ENCODE measurements around the gene CDC42SE1. TPM values are rescaled to one million over a fixed set of nuclear protein-coding genes. Genes with fewer than 3 reads are reported as not detected.
A peak's percentile ranks its signal among the peaks of the same experiment; 100 is the strongest.

Gene CDC42SE1
- total RNA-seq, 1 donor from 2014 or later, result 216 TPM

GRCh38 chr1:151048645-151049032, 10.8 kb downstream of the CDC42SE1 start:
- H3K9me3 Mint-ChIP-seq, result no peaks in the 10 kb centered on the region
- H3K36me3 Mint-ChIP-seq (ENCODE audit: low read depth), result peaks cover 20% of the 10 kb centered on the region
- DNase-seq (ENCODE audit: low spot score), result no peak
- H3K27me3 Mint-ChIP-seq (ENCODE audit: insufficient read depth), result no peaks in the 10 kb centered on the region
- H3K27ac Mint-ChIP-seq, result peak overlapping the region; percentile 79
- H3K4me1 Mint-ChIP-seq (ENCODE audit: low read depth), result peaks cover 53% of the 10 kb centered on the region
- intact Hi-C loops (cut with micrococcal nuclease), result loop anchor here (1.0 kb wide), 2 partner anchors 9 to 40 kb away; partner anchors contain the start of gene PRUNE1
- H3K4me3 Mint-ChIP-seq, result peak overlapping the region; percentile 86

DNA sequence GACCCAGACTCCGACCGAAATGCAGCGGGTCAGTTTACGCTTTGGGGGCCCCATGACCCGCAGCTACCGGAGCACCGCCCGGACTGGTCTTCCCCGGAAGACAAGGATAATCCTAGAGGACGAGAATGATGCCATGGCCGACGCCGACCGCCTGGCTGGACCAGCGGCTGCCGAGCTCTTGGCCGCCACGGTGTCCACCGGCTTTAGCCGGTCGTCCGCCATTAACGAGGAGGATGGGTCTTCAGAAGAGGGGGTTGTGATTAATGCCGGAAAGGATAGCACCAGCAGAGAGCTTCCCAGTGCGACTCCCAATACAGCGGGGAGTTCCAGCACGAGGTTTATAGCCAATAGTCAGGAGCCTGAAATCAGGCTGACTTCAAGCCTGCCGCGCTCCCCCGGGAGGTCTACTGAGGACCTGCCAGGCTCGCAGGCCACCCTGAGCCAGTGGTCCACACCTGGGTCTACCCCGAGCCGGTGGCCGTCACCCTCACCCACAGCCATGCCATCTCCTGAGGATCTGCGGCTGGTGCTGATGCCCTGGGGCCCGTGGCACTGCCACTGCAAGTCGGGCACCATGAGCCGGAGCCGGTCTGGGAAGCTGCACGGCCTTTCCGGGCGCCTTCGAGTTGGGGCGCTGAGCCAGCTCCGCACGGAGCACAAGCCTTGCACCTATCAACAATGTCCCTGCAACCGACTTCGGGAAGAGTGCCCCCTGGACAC, 11.3 kb downstream of the CDC42SE1 start:
- H3K27me3 Mint-ChIP-seq (ENCODE audit: insufficient read depth), result no peaks in the 10 kb centered on the region
- intact Hi-C loops (cut with micrococcal nuclease), result loop anchor here (1.0 kb wide), 3 partner anchors 9 to 40 kb away; partner anchors contain the start of gene PRUNE1
- H3K4me1 Mint-ChIP-seq (ENCODE audit: low read depth), result peaks cover 59% of the 10 kb centered on the region

DNA sequence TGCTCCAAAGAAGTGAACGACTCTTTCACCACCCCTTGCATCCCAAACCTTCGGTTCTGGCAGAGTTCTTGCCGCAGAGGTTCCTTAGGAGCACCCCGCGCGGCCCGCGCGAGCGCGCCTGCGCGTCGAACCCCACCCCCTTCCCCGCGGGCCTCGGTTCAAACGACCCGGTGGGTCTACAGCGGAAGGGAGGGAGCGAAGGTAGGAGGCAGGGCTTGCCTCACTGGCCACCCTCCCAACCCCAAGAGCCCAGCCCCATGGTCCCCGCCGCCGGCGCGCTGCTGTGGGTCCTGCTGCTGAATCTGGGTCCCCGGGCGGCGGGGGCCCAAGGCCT, 11.9 kb downstream of the CDC42SE1 start, which contains the start of gene C1orf56:
Gene C1orf56, plus strand, starts transcription at position 161 of the 334 bp plus-strand sequence. Its CDS starts 97 bp downstream, at position 258.
- H3K36me3 Mint-ChIP-seq (ENCODE audit: low read depth), result peaks cover 20% of the 10 kb centered on the region
- intact Hi-C loops (cut with micrococcal nuclease), result loop anchor here (1.0 kb wide), 1 partner anchor 23 kb away; no protein-coding TSS in a partner anchor
- peak within 1 kb of the TSS; percentile 86 for H3K4me3 Mint-ChIP-seq
- no peaks in the 10 kb centered on the region for H3K27me3 Mint-ChIP-seq (ENCODE audit: insufficient read depth)
- peaks cover 64% of the 10 kb centered on the region for H3K4me1 Mint-ChIP-seq (ENCODE audit: low read depth)
- no peaks in the 10 kb centered on the region for H3K9me3 Mint-ChIP-seq
- peak within 1 kb of the TSS; percentile 79 for H3K27ac Mint-ChIP-seq
- peak; percentile 43 for DNase-seq (ENCODE audit: low spot score)

More for the DNA sequence above, 11.3 kb downstream of the CDC42SE1 start:
- peak; percentile 42 for DNase-seq (ENCODE audit: low spot score)
- peaks cover 20% of the 10 kb centered on the region for H3K36me3 Mint-ChIP-seq (ENCODE audit: low read depth)
- peak overlapping the region; percentile 86 for H3K4me3 Mint-ChIP-seq
- H3K9me3 Mint-ChIP-seq, result no peaks in the 10 kb centered on the region
- H3K27ac Mint-ChIP-seq, result peak overlapping the region; percentile 79

DNA sequence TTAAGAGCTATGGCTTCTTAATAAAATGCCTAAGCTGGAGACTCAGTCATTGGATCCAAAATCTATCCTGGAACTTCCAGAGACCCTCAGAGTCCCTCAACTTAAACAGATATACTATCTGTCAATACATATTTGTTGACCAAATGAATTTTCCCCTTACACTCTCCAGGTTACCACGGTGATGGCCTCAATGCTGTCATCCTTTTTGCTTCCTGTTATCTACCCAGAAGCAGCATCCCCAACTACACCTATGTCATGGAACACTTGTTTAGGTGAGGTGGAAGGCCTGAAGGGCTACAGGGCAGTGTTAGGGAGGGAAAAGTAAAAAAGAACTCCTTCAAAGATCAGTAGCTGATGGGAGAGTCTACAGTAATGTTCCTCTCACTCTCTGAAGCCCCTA, 16.3 kb downstream of the CDC42SE1 start:
- H3K27ac Mint-ChIP-seq, result peak overlapping the region; percentile 25
- H3K36me3 Mint-ChIP-seq (ENCODE audit: low read depth), result peaks cover 5% of the 10 kb centered on the region
- H3K4me1 Mint-ChIP-seq (ENCODE audit: low read depth), result peaks cover 37% of the 10 kb centered on the region
- H3K27me3 Mint-ChIP-seq (ENCODE audit: insufficient read depth), result no peaks in the 10 kb centered on the region
- intact Hi-C loops (cut with micrococcal nuclease), result no loop called here
- DNase-seq (ENCODE audit: low spot score), result no peak
- H3K4me3 Mint-ChIP-seq, result no peak overlapping the region
- no peaks in the 10 kb centered on the region for H3K9me3 Mint-ChIP-seq

DNA sequence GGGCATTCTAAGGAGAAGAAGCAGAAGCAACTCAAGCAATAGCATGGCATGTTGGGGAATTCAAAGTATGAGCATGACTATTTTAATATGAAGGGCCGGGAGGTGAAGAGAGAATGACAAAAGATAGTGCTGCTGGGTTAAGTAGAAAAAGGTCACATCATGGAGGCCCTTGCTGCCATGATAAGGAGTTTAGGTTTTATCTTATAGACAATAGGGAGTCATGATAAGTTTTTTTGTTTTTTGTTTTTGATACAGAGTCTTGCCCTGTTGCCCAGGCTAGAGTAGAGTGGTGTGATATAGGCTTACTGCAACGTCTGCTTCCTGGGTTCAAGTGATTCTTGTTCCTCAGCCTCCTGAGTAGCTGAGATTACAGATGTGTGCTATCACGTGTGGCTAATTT, 19.9 kb downstream of the CDC42SE1 start:
- no peaks in the 10 kb centered on the region for H3K9me3 Mint-ChIP-seq
- H3K36me3 Mint-ChIP-seq (ENCODE audit: low read depth), result peaks cover 21% of the 10 kb centered on the region
- H3K4me1 Mint-ChIP-seq (ENCODE audit: low read depth), result peaks cover 14% of the 10 kb centered on the region
- no peak for DNase-seq (ENCODE audit: low spot score)
- H3K4me3 Mint-ChIP-seq, result no peak overlapping the region
- no peak overlapping the region for H3K27ac Mint-ChIP-seq
- intact Hi-C loops (cut with micrococcal nuclease), result no loop called here
- no peaks in the 10 kb centered on the region for H3K27me3 Mint-ChIP-seq (ENCODE audit: insufficient read depth)

DNA sequence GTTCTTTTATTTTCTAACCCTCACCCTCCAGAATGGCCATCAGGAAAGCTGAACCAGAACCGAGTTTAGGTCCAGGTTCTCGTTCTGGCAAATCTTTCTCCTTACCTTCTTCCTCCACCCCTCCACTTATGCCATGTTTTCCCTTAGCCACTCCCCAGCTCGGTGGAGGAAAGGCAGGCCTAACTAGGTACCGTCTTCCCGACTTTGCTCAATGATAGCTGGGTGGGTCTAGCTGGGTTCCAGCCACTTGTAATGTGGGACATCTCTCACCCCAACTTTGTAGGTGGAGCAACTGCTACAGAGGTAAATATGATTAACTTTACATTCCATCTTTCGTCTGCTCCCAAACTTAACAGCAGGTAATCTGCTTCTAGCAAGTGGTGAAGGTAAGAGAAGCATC, 22.4 kb downstream of the CDC42SE1 start:
- intact Hi-C loops (cut with micrococcal nuclease), result no loop called here
- no peak overlapping the region for H3K27ac Mint-ChIP-seq

DNA sequence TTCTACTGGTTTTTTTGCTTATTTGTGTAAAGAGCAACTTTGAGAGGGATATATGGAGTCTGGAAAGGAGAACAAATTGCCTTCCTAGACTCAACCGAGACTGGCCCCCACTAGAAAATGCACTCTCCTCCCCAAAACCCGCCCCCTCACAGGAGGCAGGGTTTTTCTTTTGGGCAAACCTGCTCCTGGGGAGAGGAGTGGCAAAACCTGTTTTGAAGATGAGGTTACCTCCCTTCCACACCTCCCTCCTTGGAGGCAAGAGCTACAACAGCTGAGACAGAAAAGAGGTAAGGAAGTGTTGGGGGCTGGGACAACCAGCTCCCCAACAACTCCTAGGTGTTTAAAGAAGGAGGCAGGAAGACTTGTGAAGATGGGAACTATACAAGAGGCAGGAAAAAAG, 23.1 kb downstream of the CDC42SE1 start, which contains the start of gene BNIPL:
Gene BNIPL, plus strand, starts transcription at position 231 of the 400 bp plus-strand sequence. Its CDS starts 140 bp downstream, at position 371.
- no peaks in the 10 kb centered on the region for H3K27me3 Mint-ChIP-seq (ENCODE audit: insufficient read depth)
- no peak within 1 kb of the TSS for H3K4me3 Mint-ChIP-seq
- intact Hi-C loops (cut with micrococcal nuclease), result no loop called here
- no peak for DNase-seq (ENCODE audit: low spot score)
- H3K4me1 Mint-ChIP-seq (ENCODE audit: low read depth), result no peaks in the 10 kb centered on the region
- H3K36me3 Mint-ChIP-seq (ENCODE audit: low read depth), result peaks cover 32% of the 10 kb centered on the region
- H3K9me3 Mint-ChIP-seq, result no peaks in the 10 kb centered on the region
- no peak within 1 kb of the TSS for H3K27ac Mint-ChIP-seq

More for the DNA sequence above, 22.4 kb downstream of the CDC42SE1 start:
- Mint-ChIP-seq H3K4me1 (ENCODE audit: low read depth) (no peaks in the 10 kb centered on the region), H3K4me3 (no peak overlapping the region), H3K27me3 (ENCODE audit: insufficient read depth) (no peaks in the 10 kb centered on the region), H3K36me3 (ENCODE audit: low read depth) (peaks cover 31% of the 10 kb centered on the region), H3K9me3 (no peaks in the 10 kb centered on the region)
- no peak for DNase-seq (ENCODE audit: low spot score)

DNA sequence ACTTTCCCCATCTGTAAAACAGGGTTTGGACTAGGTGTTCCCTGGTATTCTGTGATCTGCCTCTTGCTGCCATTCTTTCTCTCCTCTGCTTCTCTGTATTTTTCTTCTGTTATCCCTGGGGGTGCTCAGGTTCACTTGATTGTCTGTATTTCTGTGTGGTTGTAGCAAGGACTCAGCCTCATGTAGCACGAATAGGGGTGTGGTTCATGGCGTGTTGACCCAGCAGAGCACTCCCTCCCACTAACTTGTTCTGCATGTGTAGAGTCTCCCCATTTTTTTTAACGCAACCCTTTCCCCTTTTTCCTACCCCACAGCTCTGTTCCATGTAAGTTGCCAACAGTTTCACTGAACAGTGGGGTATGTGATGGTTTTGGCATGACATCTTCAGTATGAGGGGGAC, 24.3 kb downstream of the CDC42SE1 start:
- H3K9me3 Mint-ChIP-seq, result no peaks in the 10 kb centered on the region
- H3K27me3 Mint-ChIP-seq (ENCODE audit: insufficient read depth), result no peaks in the 10 kb centered on the region
- H3K4me3 Mint-ChIP-seq, result no peak overlapping the region
- intact Hi-C loops (cut with micrococcal nuclease), result no loop called here
- peaks cover 35% of the 10 kb centered on the region for H3K36me3 Mint-ChIP-seq (ENCODE audit: low read depth)
- no peak overlapping the region for H3K27ac Mint-ChIP-seq
- DNase-seq (ENCODE audit: low spot score), result no peak
- no peaks in the 10 kb centered on the region for H3K4me1 Mint-ChIP-seq (ENCODE audit: low read depth)

GRCh38 chr1:151032164-151032563, 27.3 kb downstream of the CDC42SE1 start:
- intact Hi-C loops (cut with micrococcal nuclease), result no loop called here
- Mint-ChIP-seq H3K27ac (no peak overlapping the region), H3K9me3 (no peaks in the 10 kb centered on the region), H3K4me1 (ENCODE audit: low read depth) (no peaks in the 10 kb centered on the region), H3K36me3 (ENCODE audit: low read depth) (peaks cover 38% of the 10 kb centered on the region), H3K27me3 (ENCODE audit: insufficient read depth) (no peaks in the 10 kb centered on the region), H3K4me3 (no peak overlapping the region)
- no peak for DNase-seq (ENCODE audit: low spot score)

- Mint-ChIP-seq H3K27me3 (ENCODE audit: insufficient read depth) (no peaks in the 10 kb centered on the region), H3K9me3 (no peaks in the 10 kb centered on the region), H3K36me3 (ENCODE audit: low read depth) (peaks cover 19% of the 10 kb centered on the region), H3K27ac (no peak overlapping the region), H3K4me1 (ENCODE audit: low read depth) (peaks cover 6% of the 10 kb centered on the region), H3K4me3 (no peak overlapping the region)
- intact Hi-C loops (cut with micrococcal nuclease), result no loop called here
- DNase-seq (ENCODE audit: low spot score), result no peak
Observed at GRCh38 chr1:151026460-151026859, 33.0 kb downstream of the CDC42SE1 start.

GRCh38 chr1:151024540-151025146, 34.8 kb downstream of the CDC42SE1 start:
- peaks cover 13% of the 10 kb centered on the region for H3K36me3 Mint-ChIP-seq (ENCODE audit: low read depth)
- peak overlapping the region; percentile 26 for H3K4me3 Mint-ChIP-seq
- no peaks in the 10 kb centered on the region for H3K27me3 Mint-ChIP-seq (ENCODE audit: insufficient read depth)
- intact Hi-C loops (cut with micrococcal nuclease), result loop anchor here (1.0 to 2.0 kb wide), 5 partner anchors 16 to 132 kb away; partner anchors contain the start of genes C1orf56, CDC42SE1, GABPB2 and PRUNE1
- no peaks in the 10 kb centered on the region for H3K9me3 Mint-ChIP-seq
- H3K4me1 Mint-ChIP-seq (ENCODE audit: low read depth), result peaks cover 6% of the 10 kb centered on the region
- peak; percentile 71 for DNase-seq (ENCODE audit: low spot score)
- H3K27ac Mint-ChIP-seq, result no peak overlapping the region

DNA sequence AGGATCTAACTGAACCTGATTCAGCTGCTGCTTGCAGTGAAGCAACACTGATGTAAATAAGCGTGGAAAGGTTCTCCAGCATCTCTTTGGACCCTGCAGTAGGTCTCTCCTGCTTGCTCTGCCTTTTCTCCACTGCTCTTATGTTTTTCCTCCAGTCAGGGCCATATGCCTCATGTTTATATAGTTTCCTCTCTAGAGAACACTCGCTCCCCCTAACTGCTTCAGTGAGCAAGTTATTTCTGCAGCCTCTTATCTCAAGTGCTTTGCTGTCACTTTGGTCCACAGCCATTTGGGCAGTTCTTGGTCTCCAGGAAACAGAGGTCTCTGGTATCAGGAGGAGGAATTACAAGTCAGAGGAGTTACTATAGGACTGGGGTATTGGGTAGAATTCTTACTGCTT, 45.9 kb downstream of the CDC42SE1 start:
- no peak for DNase-seq (ENCODE audit: low spot score)
- intact Hi-C loops (cut with micrococcal nuclease), result no loop called here
- H3K9me3 Mint-ChIP-seq, result no peaks in the 10 kb centered on the region
- peaks cover 7% of the 10 kb centered on the region for H3K36me3 Mint-ChIP-seq (ENCODE audit: low read depth)
- H3K27me3 Mint-ChIP-seq (ENCODE audit: insufficient read depth), result no peaks in the 10 kb centered on the region
- H3K27ac Mint-ChIP-seq, result no peak overlapping the region
- H3K4me1 Mint-ChIP-seq (ENCODE audit: low read depth), result peaks cover 39% of the 10 kb centered on the region
- H3K4me3 Mint-ChIP-seq, result no peak overlapping the region
